Upper lobe of left lung (tissue), 4 donors: ENCODE data around the gene METTL4.

ENCODE experiments used
- CTCF ChIP-seq, 6 experiments: fragments of 450-650 bp in 4 of 6; fragments of 200-600 bp in 2 of 6; sonication (generic) in 2 of 6; IDR thresholded peaks; one replicate each; pipeline ENCODE4 v1.5.1; 2016 to 2019; ENCODE audit warnings: antibody characterized with exemption in 6 of 6
- POLR2A ChIP-seq, 4 donors: fragments of 450-650 bp; IDR thresholded peaks; one replicate each; pipeline ENCODE4 v1.5.1; 2016 to 2017; ENCODE audit warnings: antibody characterized with exemption in 4 of 4, mild to moderate bottlenecking in 2 of 4

DNA sequence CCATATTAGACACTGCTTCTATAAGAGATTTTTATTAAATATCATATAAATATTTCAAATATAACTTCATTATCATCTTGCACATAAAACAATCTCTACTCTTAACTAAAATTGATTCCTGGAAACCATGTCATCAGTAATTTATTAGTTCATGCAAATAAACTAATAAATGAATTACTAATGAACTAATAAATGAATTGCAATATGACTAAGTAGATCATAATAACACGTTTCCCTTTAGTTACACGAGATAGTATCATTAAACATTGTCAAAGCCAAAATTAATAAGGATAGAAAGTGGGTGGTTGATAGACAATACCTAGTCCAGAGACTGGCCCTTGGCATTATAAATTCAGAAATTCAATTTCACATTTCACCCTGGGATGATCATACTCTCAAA lies 26.1 kb downstream of the METTL4 start:
- TF ChIP-seq CTCF (IDR thresholded peaks at IDR 0.05), result no peak
- TF ChIP-seq POLR2A (IDR thresholded peaks at IDR 0.05), result no peak
